HG02571 (cell line): ENCODE results near the gene CLIC6.

Experiments
- ATAC-seq: cut with Tn5 transposase; IDR thresholded peaks from one replicate; pipeline ENCODE4 v1.9.1; 2021; ENCODE audit warnings: mild to moderate bottlenecking, moderate library complexity; ENCODE audit not compliant: unreplicated experiment

Gene CLIC6

GRCh38 chr21:34724131-34724856 is 55.5 kb downstream of the CLIC6 start:
- ATAC-seq, result no peak

GRCh38 chr21:34724857-34725195 is 56.0 kb downstream of the CLIC6 start:
- no peak for ATAC-seq

- ATAC-seq, result no peak
Measured at GRCh38 chr21:34726627-34727337, 58.0 kb downstream of the CLIC6 start.

- no peak for ATAC-seq
Measured at GRCh38 chr21:34728479-34728878, 59.7 kb downstream of the CLIC6 start.

GRCh38 chr21:34730194-34730593 is 61.4 kb downstream of the CLIC6 start:
- ATAC-seq, result no peak

GRCh38 chr21:34730756-34731445 is 62.1 kb downstream of the CLIC6 start:
- ATAC-seq, result no peak

- no peak for ATAC-seq
Measured at GRCh38 chr21:34732388-34732821, 63.6 kb downstream of the CLIC6 start.

GRCh38 chr21:34733852-34734251 is 65.1 kb downstream of the CLIC6 start:
- ATAC-seq, result no peak

- ATAC-seq, result no peak
Measured at GRCh38 chr21:34734696-34735095, 65.9 kb downstream of the CLIC6 start.

- no peak for ATAC-seq
Measured at GRCh38 chr21:34736116-34736874, 67.5 kb downstream of the CLIC6 start.

GRCh38 chr21:34737115-34737514 is 68.3 kb downstream of the CLIC6 start:
- ATAC-seq, result no peak

GRCh38 chr21:34740198-34740597 is 71.4 kb downstream of the CLIC6 start:
- ATAC-seq, result no peak

- no peak for ATAC-seq
Measured at GRCh38 chr21:34743285-34743684, 74.5 kb downstream of the CLIC6 start.

GRCh38 chr21:34743831-34744230 is 75.0 kb downstream of the CLIC6 start:
- no peak for ATAC-seq

GRCh38 chr21:34744801-34745200 is 76.0 kb downstream of the CLIC6 start:
- ATAC-seq, result no peak

GRCh38 chr21:34745557-34746255 is 76.9 kb downstream of the CLIC6 start:
- no peak for ATAC-seq

- no peak for ATAC-seq
Measured at GRCh38 chr21:34748862-34749261, 80.1 kb downstream of the CLIC6 start.

- ATAC-seq, result no peak
Measured at GRCh38 chr21:34754690-34755647, 86.2 kb downstream of the CLIC6 start.

- ATAC-seq, result no peak
Measured at GRCh38 chr21:34761758-34762330, 93.0 kb downstream of the CLIC6 start.
